MM.1S (cell line): ENCODE results near the gene CHI3L1.

Experiments
- DNase-seq: peaks from one replicate; pipeline ENCODE4 v3.0.0-alpha.2; 2015
- H2AFZ ChIP-seq: fragments of 300-600 bp; sonication (generic); 2 replicates; pipeline ENCODE4 v1.6.0; 2016; ENCODE audit warnings: antibody characterized with exemption, low read length
- H3F3A ChIP-seq: fragments of 300-600 bp; sonication (generic); 2 replicates; pipeline ENCODE4 v1.6.1; 2016; ENCODE audit warnings: mild to moderate bottlenecking, antibody characterized with exemption, low read length, moderate library complexity, mixed read lengths; ENCODE audit not compliant: insufficient read depth
- H3K27ac ChIP-seq: fragments of 300-600 bp; sonication (generic); 2 replicates; pipeline ENCODE4 v1.5.1; 2016; ENCODE audit warnings: mild to moderate bottlenecking, low read length
- H3K27me3 ChIP-seq: fragments of 300-600 bp; sonication (generic); replicated peaks from 2 replicates; pipeline ENCODE4 v1.6.0; 2016; ENCODE audit warnings: low read length; ENCODE audit not compliant: insufficient read depth
- H3K36me3 ChIP-seq: fragments of 300-600 bp; sonication (generic); replicated peaks from 2 replicates; pipeline ENCODE4 v1.6.1; 2016; ENCODE audit warnings: mild to moderate bottlenecking, low read length, mixed read lengths; ENCODE audit not compliant: insufficient read depth
- H3K4me1 ChIP-seq: fragments of 300-600 bp; sonication (generic); 2 replicates; pipeline ENCODE4 v1.6.1; 2016; ENCODE audit warnings: low read length, mixed read lengths
- H3K4me2 ChIP-seq: fragments of 300-600 bp; sonication (generic); 2 replicates; pipeline ENCODE4 v1.6.0; 2016; ENCODE audit warnings: low read depth, low read length
- H3K4me3 ChIP-seq: fragments of 300-600 bp; sonication (generic); 2 replicates; pipeline ENCODE4 v1.5.1; 2016; ENCODE audit warnings: low read length, mixed read lengths
- H3K79me2 ChIP-seq: fragments of 300-600 bp; sonication (generic); 2 replicates; pipeline ENCODE4 v1.6.1; 2016; ENCODE audit warnings: mixed run types, low read length, mixed read lengths
- H3K9ac ChIP-seq: fragments of 300-600 bp; sonication (generic); 2 replicates; pipeline ENCODE4 v1.6.1; 2016; ENCODE audit warnings: low read length, mixed read lengths
- H3K9me2 ChIP-seq: fragments of 300-600 bp; sonication (generic); replicated peaks from 2 replicates; pipeline ENCODE4 v1.6.1; 2016; ENCODE audit warnings: mild to moderate bottlenecking, low read length, mixed read lengths; ENCODE audit not compliant: insufficient read depth
- H3K9me3 ChIP-seq: fragments of 300-600 bp; sonication (generic); replicated peaks from 2 replicates; pipeline ENCODE4 v1.6.1; 2016; ENCODE audit warnings: mild to moderate bottlenecking, low read length, mixed read lengths; ENCODE audit not compliant: insufficient read depth
- H4K20me1 ChIP-seq: fragments of 300-600 bp; sonication (generic); 2 replicates; pipeline ENCODE4 v1.6.1; 2016; ENCODE audit warnings: mild to moderate bottlenecking, low read length, moderate library complexity, mixed read lengths; ENCODE audit not compliant: insufficient read depth
- CTCF ChIP-seq: fragments of 300-600 bp; sonication (generic); IDR thresholded peaks from 2 replicates; pipeline ENCODE4 v1.5.1; 2016; ENCODE audit warnings: antibody characterized with exemption, low read length, mixed read lengths
- EZH2 ChIP-seq: fragments of 300-600 bp; sonication (generic); optimal IDR thresholded peaks from 2 replicates; pipeline ENCODE3; 2017; ENCODE audit warnings: low read depth, mild to moderate bottlenecking, antibody characterized with exemption, low read length, mixed read lengths
- EZH2phosphoT487 ChIP-seq: fragments of 300-600 bp; sonication (generic); IDR thresholded peaks from 2 replicates; pipeline ENCODE4 v1.6.1; 2018; ENCODE audit warnings: antibody characterized with exemption, low read length

Gene CHI3L1

GRCh38 chr1:203173566-203173965 is 12.9 kb downstream of the CHI3L1 start:
- H3K9me3 ChIP-seq = no peaks in the 10 kb centered on the region
- H3K4me3 ChIP-seq = no peak overlapping the region
- H3K36me3 ChIP-seq = no peaks in the 10 kb centered on the region
- H3K9ac ChIP-seq = no peak overlapping the region
- H4K20me1 ChIP-seq = no peaks in the 10 kb centered on the region
- no peak overlapping the region for H3K27ac ChIP-seq
- H3K4me2 ChIP-seq = no peak overlapping the region
- no peak for DNase-seq
- H2AFZ ChIP-seq = no peak overlapping the region
- no peaks in the 10 kb centered on the region for H3K9me2 ChIP-seq
- no peaks in the 10 kb centered on the region for H3K4me1 ChIP-seq
- H3K27me3 ChIP-seq = no peaks in the 10 kb centered on the region
- TF ChIP-seq EZH2phosphoT487 (no peak), CTCF (no peak), EZH2 (no peak)
- H3K79me2 ChIP-seq = no peaks in the 10 kb centered on the region
- no peaks in the 10 kb centered on the region for H3F3A ChIP-seq

- no peak overlapping the region for H3K27ac ChIP-seq
- no peak overlapping the region for H2AFZ ChIP-seq
- H3K9me3 ChIP-seq = no peaks in the 10 kb centered on the region
- H3K36me3 ChIP-seq = no peaks in the 10 kb centered on the region
- no peak overlapping the region for H3K4me2 ChIP-seq
- no peaks in the 10 kb centered on the region for H3K79me2 ChIP-seq
- TF ChIP-seq CTCF (no peak), EZH2 (no peak), EZH2phosphoT487 (no peak)
- H3K27me3 ChIP-seq = no peaks in the 10 kb centered on the region
- H3K4me1 ChIP-seq = no peaks in the 10 kb centered on the region
- H3F3A ChIP-seq = no peaks in the 10 kb centered on the region
- no peak overlapping the region for H3K9ac ChIP-seq
- H4K20me1 ChIP-seq = no peaks in the 10 kb centered on the region
- no peaks in the 10 kb centered on the region for H3K9me2 ChIP-seq
- DNase-seq = no peak
- H3K4me3 ChIP-seq = no peak overlapping the region
Observed at GRCh38 chr1:203173011-203173555, 13.4 kb downstream of the CHI3L1 start.

- no peak for TF ChIP-seq EZH2
- TF ChIP-seq CTCF = peak; percentile 98
- Histone ChIP-seq H3K9ac (no peak overlapping the region), H3K9me3 (no peaks in the 10 kb centered on the region), H3K4me2 (no peak overlapping the region), H3K9me2 (no peaks in the 10 kb centered on the region), H3F3A (no peaks in the 10 kb centered on the region), H3K4me3 (no peak overlapping the region), H3K27me3 (no peaks in the 10 kb centered on the region), H3K4me1 (no peaks in the 10 kb centered on the region), H3K27ac (no peak overlapping the region), H3K79me2 (no peaks in the 10 kb centered on the region), H3K36me3 (no peaks in the 10 kb centered on the region), H2AFZ (peak overlapping the region; percentile 41; the same call in 1 of the 2 replicates), H4K20me1 (no peaks in the 10 kb centered on the region)
- peak; percentile 61 for DNase-seq
Observed at GRCh38 chr1:203172184-203173010, 14.1 kb downstream of the CHI3L1 start.
